IMR-90 (cell line): Measurements from ENCODE around the gene CELSR2. TPM values are rescaled to one million over a fixed set of nuclear protein-coding genes. Genes with fewer than 3 reads are reported as not detected.

Source experiments
- ATAC-seq: fragments of 200-7000 bp; cut with Tn5 transposase; 2 replicates; pipeline ENCODE4 v1.9.1; 2020; ENCODE audit warnings: low read depth, mild to moderate bottlenecking, moderate library complexity
- BruUV-seq: library from RNA; stranded (reverse); fragments of 400-500 nt; replicated peaks from 2 replicates; lab custom pipeline; 2021; lab: Mats Ljungman, UMichigan
- CTCF ChIA-PET: fragments of 300-600 bp; formaldehyde crosslinking; extraction: SDS; loops from one replicate; lab custom pipeline; 2021; ENCODE audit warnings: antibody characterized with exemption; lab: Yijun Ruan, JAX
- POLR2A ChIA-PET: fragments of 300-600 bp; sonication (Branson Sonifier 250); formaldehyde crosslinking; loops from one replicate; lab custom pipeline; 2022; ENCODE audit warnings: antibody characterized with exemption; ENCODE audit not compliant: unreplicated experiment; lab: Charles Lee
- DNase-seq: peaks from one replicate; pipeline ENCODE4 v3.0.0; 2013
- H2AFZ ChIP-seq: replicated peaks from 2 replicates; pipeline ENCODE3; 2013; ENCODE audit warnings: low read length, mild to moderate bottlenecking; ENCODE audit not compliant: poor library complexity
- H2AK5ac ChIP-seq: 2 replicates; pipeline ENCODE4 v1.6.1; 2013; ENCODE audit warnings: low read depth, low read length, inconsistent platforms
- H2AK9ac ChIP-seq: replicated peaks from 2 replicates; pipeline ENCODE3; 2013; ENCODE audit warnings: mild to moderate bottlenecking, low read depth, low read length, moderate library complexity; ENCODE audit not compliant: poor library complexity
- H2BK120ac ChIP-seq: 2 replicates; pipeline ENCODE4 v1.6.1; 2013; ENCODE audit warnings: low read depth, low read length, inconsistent platforms
- H2BK15ac ChIP-seq: 3 replicates; pipeline ENCODE4 v1.6.1; 2013; ENCODE audit warnings: low read depth, low read length, inconsistent platforms
- H2BK20ac ChIP-seq: 2 replicates; pipeline ENCODE4 v1.6.1; 2013; ENCODE audit warnings: low read depth, mild to moderate bottlenecking, inconsistent platforms, low read length, moderate library complexity
- H2BK5ac ChIP-seq: 2 replicates; pipeline ENCODE4 v1.6.1; 2013; ENCODE audit warnings: mild to moderate bottlenecking, low read depth, low read length, inconsistent platforms; ENCODE audit not compliant: poor library complexity, severe bottlenecking
- H3K14ac ChIP-seq: replicated peaks from 2 replicates; pipeline ENCODE4 v1.6.1; 2013; ENCODE audit warnings: low read depth, low read length, inconsistent platforms
- H3K18ac ChIP-seq: 2 replicates; pipeline ENCODE4 v1.6.1; 2013; ENCODE audit warnings: low read depth, low read length, control low read depth
- H3K23ac ChIP-seq: 2 replicates; pipeline ENCODE4 v1.6.1; 2013; ENCODE audit warnings: low read depth, low read length, inconsistent platforms
- H3K27ac ChIP-seq: 2 replicates; pipeline ENCODE4 v1.5.1; 2013; ENCODE audit warnings: mild to moderate bottlenecking, control low read depth, low read length; ENCODE audit not compliant: insufficient read depth
- H3K27me3 ChIP-seq: 2 replicates; pipeline ENCODE4 v1.6.1; 2013; ENCODE audit warnings: low read length; ENCODE audit not compliant: control insufficient read depth, insufficient read depth
- H3K36me3 ChIP-seq: 2 replicates; pipeline ENCODE4 v1.6.1; 2013; ENCODE audit warnings: low read length, mixed read lengths; ENCODE audit not compliant: control insufficient read depth, insufficient read depth
- H3K4ac ChIP-seq: 2 replicates; pipeline ENCODE4 v1.6.1; 2013; ENCODE audit warnings: low read depth, low read length, inconsistent platforms
- H3K4me1 ChIP-seq: 2 replicates; pipeline ENCODE4 v1.6.1; 2013; ENCODE audit warnings: low read length, mixed read lengths; ENCODE audit not compliant: control insufficient read depth, insufficient read depth
- H3K4me2 ChIP-seq: 2 replicates; pipeline ENCODE4 v1.6.1; 2013; ENCODE audit warnings: low read depth, mild to moderate bottlenecking, control low read depth, low read length, moderate library complexity
- H3K4me3 ChIP-seq: 2 replicates; pipeline ENCODE4 v1.5.1; 2013; ENCODE audit warnings: low read depth, mild to moderate bottlenecking, control low read depth, low read length, moderate library complexity; ENCODE audit not compliant: insufficient read depth
- H3K56ac ChIP-seq: 2 replicates; pipeline ENCODE4 v1.6.1; 2013; ENCODE audit warnings: low read length, inconsistent platforms; ENCODE audit not compliant: insufficient read depth; ENCODE audit errors: extremely low read depth
- H3K79me1 ChIP-seq, 2 experiments: 2 replicates each; pipeline ENCODE4 v1.6.1; 2013; ENCODE audit warnings: low read length in 2 of 2, inconsistent platforms in 1 of 2, low read depth in 1 of 2
- H3K9ac ChIP-seq: 2 replicates; pipeline ENCODE4 v1.6.1; 2013; ENCODE audit warnings: low read depth, low read length, control low read depth
- H3K9me1 ChIP-seq: 2 replicates; pipeline ENCODE4 v1.6.1; 2013; ENCODE audit warnings: low read length, inconsistent platforms; ENCODE audit not compliant: insufficient read depth
- H3K9me3 ChIP-seq: 2 replicates; pipeline ENCODE4 v1.6.1; 2013; ENCODE audit warnings: low read length; ENCODE audit not compliant: control insufficient read depth, insufficient read depth
- H4K20me1 ChIP-seq: 2 replicates; pipeline ENCODE4 v1.6.1; 2013; ENCODE audit warnings: low read length, inconsistent platforms; ENCODE audit not compliant: insufficient read depth
- H4K5ac ChIP-seq: 2 replicates; pipeline ENCODE4 v1.6.1; 2013; ENCODE audit warnings: mild to moderate bottlenecking, low read depth, low read length, control low read depth
- H4K8ac ChIP-seq, 2 experiments: 2 replicates each; pipeline ENCODE4 v1.6.1; 2013; ENCODE audit warnings: low read depth in 2 of 2, low read length in 2 of 2, control low read depth in 1 of 2, inconsistent platforms in 1 of 2
- H4K91ac ChIP-seq: 2 replicates; pipeline ENCODE4 v1.6.1; 2013; ENCODE audit warnings: low read depth, low read length, inconsistent platforms; ENCODE audit not compliant: insufficient read depth
- CHD1 ChIP-seq: IDR thresholded peaks from 2 replicates; pipeline ENCODE4 v1.6.1; 2012; ENCODE audit warnings: low read depth, low read length, improper control_type of control experiment
- FOS ChIP-seq: fragments of 150-350 bp; IDR thresholded peaks from 2 replicates; pipeline ENCODE4 v1.6.1; 2016; ENCODE audit warnings: low read depth, low read length
- WGBS, 2 experiments: methylation state at CpG; one replicate each; pipeline versions ENCODE4 v1.1.5 to v1.1.7; 2013; ENCODE audit warnings: missing lambda C conversion rate in 2 of 2; ENCODE audit not compliant: insufficient read length in 1 of 2; ENCODE audit errors: extremely low coverage in 2 of 2; 5-methylcytosine and 5-hydroxymethylcytosine counted together
- dilution Hi-C: fragments of 300-500 bp; cut with HindIII; formaldehyde crosslinking; loops from one replicate; pipeline ENCODE4 v1.14.3; 2018; ENCODE audit warnings: low sequenced_read_pairs; ENCODE audit not compliant: unreplicated experiment
- in situ Hi-C: fragments of 300-500 bp; cut with MboI; formaldehyde crosslinking; loops from 3 replicates; pipeline ENCODE4 v1.14.3; 2019; ENCODE audit warnings: low sequenced_read_pairs, inconsistent platforms, mixed read lengths
- intact Hi-C: fragments of 100-400 bp; cut with micrococcal nuclease; formaldehyde crosslinking; loops from 2 replicates; pipeline ENCODE4 v1.10.0; 2022
- polyA plus RNA-seq, 3 experiments: library from polyadenylated mRNA; depleted of rRNA; stranded (reverse); fragments of >200 nt; gene quantifications; 2 replicates each; pipeline ENCODE4 v1.2.3, GENCODE V29; 2012; ENCODE audit warnings: low replicate concordance in 1 of 3
- total RNA-seq: library from RNA; depleted of rRNA; stranded (reverse); fragments of >200 nt; gene quantifications from 2 replicates; pipeline ENCODE4 v1.2.3, GENCODE V29; 2012

The CELSR2 gene
- total and polyA plus RNA-seq, 2 of the 4 experiments (the other 2 are of a cell fraction): 1.3 to 5.3 TPM

DNA sequence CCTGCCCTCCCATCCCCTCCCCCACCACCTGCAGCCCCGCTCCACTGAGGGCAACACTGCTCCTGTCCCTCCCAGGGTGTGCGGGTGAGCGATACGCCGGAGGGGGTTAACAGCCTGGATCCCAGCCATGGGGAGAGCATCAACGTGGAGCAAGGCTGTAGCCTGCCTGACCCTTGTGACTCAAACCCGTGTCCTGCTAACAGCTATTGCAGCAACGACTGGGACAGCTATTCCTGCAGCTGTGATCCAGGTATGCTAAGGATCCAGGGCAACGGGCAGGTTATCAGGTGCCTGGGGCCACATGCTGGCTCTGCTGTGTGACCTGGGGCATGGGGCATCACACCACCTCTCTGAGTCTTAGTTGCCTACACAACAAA is 15.0 kb downstream of the CELSR2 start:
- WGBS, 2 experiments: 40% methylated on average over 1 of the region's 9 CpGs; no CpG with 5 or more reads in 1 of the 2 experiments
- BruUV-seq: no TSS peak

More for the DNA sequence above, 15.0 kb downstream of the CELSR2 start:
- Histone ChIP-seq H2AK9ac (peak overlapping the region; percentile 50), H3K79me1 (no peaks in the 10 kb centered on the region), H2BK20ac (no peak overlapping the region), H2BK15ac (no peak overlapping the region), H2BK120ac (no peak overlapping the region), H3K18ac (no peak overlapping the region), H3K4me3 (no peak overlapping the region), H2AK5ac (peak overlapping the region; percentile 44), H3K14ac (no peak overlapping the region), H3K9me3 (peaks cover 2% of the 10 kb centered on the region; the same call in 1 of the 2 replicates), H4K20me1 (no peaks in the 10 kb centered on the region), H3K9me1 (no peaks in the 10 kb centered on the region; the same call in 1 of the 2 replicates), H3K56ac (no peak overlapping the region), H3K36me3 (peaks cover 2% of the 10 kb centered on the region; the same call in 1 of the 2 replicates), H3K4me1 (no peaks in the 10 kb centered on the region), H3K27me3 (no peaks in the 10 kb centered on the region), H4K5ac (no peak overlapping the region), H2AFZ (no peak overlapping the region), H4K91ac (no peak overlapping the region), H3K23ac (no peak overlapping the region), H3K4ac (no peak overlapping the region), H3K4me2 (no peak overlapping the region), H2BK5ac (no peak overlapping the region), H3K27ac (no peak overlapping the region), H3K9ac (no peak overlapping the region), H4K8ac (no peak overlapping the region)
- dilution Hi-C loops: no loop called here
- TF ChIP-seq CHD1 (no peak), FOS (no peak)
- in situ Hi-C loops: loop anchor here (10.0 kb wide), 1 partner anchor 270 kb away; the partner anchor contains the start of gene GPR61
- intact Hi-C loops: loop anchor here (5.0 kb wide), 1 partner anchor 268 kb away; no protein-coding TSS in a partner anchor
- ChIA-PET POLR2A (no interaction called here), CTCF (interaction anchor here (0.8 to 1.2 kb wide), 3 partner anchors 11 to 135 kb away, joined by 4 to 6 read pairs (median 4); no protein-coding TSS in a partner anchor)
- DNase-seq (no peak), ATAC-seq (no peak)
